HG03378 (cell line): ENCODE measurements around the gene BMPR1A.

Experiments used
- ATAC-seq: cut with Tn5 transposase; IDR thresholded peaks from one replicate; pipeline ENCODE4 v1.9.1; 2021; ENCODE audit warnings: mild to moderate bottlenecking, moderate library complexity; ENCODE audit not compliant: unreplicated experiment

Gene BMPR1A

GRCh38 chr10:86759073-86759672, 2.8 kb downstream of the BMPR1A start:
- no peak for ATAC-seq

DNA sequence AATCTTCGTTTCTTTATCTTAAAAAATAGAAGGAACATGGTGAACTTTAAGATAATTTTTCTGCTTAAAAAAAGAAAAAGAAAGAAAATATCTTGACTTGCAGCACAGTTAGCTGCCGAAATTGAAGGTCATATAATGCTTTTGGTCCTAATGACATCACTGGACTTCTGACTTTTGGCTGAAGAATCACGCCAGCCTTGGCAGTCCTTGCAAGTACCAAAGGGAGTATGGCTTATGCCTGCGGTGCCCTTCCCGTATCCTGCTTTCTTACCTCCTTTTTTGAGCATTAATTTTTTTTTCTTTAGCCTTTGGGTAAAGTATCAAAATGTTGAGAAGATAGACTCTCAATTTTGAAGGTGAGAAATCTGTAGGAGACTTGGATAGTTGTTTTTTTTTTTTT, 7.0 kb downstream of the BMPR1A start:
- ATAC-seq: no peak

DNA sequence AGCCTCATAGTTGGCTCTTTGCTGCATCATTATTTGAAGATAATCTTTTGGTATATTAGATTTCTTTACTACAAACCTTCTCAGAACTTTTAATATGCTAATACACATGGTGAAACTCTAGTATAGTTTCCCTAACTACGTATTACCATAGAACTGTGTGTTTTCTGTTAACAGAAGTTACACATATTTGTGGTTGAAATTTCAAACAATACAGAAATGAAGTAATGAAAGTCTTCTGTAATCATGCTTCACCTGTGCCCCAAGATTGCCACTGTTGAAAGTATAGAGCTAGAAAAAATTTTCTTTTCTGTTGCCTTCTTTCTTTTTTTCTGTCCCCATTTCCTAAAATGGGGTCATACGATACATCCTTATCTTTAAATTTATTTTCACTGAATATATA, 9.1 kb downstream of the BMPR1A start:
- ATAC-seq: no peak

DNA sequence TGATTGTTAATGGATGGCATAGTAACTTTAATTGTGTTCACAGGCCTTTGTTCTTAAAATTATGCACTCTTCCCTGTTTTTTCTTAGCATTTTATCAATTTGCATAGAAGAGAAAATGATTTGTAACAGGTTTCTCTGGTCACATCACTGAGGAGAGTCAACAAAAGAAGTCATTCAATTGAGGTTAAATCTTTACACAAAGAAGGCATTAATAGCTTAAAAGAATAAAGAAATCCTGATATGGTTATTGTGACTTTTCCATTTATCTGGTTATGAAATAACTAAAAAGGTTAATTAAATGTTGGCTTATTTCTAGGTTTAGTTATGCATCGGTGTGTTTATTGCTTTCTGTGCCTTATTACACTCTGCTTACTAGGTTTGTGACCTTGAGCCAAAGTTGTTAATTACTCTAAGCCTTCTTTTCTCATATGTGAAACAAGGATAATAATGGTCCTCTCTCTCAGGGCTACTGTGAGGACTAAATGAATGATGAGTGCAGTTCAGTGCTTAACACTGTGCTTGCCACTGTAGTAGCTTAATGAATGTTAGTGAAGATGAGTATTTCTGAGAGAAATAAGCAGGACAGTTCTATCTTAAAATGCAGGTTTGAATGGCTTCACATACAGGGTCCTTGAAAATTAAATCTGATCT, 12.1 kb downstream of the BMPR1A start:
- ATAC-seq: no peak

DNA sequence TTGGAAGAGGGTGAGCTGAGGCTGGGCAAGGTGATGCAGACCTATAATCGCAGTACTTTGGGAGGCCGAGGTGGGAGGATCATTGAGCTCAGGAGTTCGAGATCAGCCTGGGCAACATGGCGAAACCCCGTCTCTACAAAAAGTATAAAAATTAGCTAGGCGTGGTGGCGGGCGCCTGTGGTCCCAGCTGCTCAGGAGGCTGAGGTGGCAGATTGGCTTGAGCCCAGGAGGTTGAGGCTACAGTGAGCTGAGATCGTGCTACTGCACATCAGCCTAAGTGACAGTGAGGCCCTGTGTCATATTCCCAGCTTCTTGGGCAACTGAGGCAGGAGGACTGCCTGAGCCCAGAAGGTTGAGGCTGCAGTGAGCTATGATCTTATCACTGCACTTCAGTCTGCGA, 13.6 kb downstream of the BMPR1A start:
- ATAC-seq: no peak

- no peak for ATAC-seq
Observed at GRCh38 chr10:86770412-86770960, 14.1 kb downstream of the BMPR1A start.

- no peak for ATAC-seq
Observed at GRCh38 chr10:86773498-86773897, 17.1 kb downstream of the BMPR1A start.

DNA sequence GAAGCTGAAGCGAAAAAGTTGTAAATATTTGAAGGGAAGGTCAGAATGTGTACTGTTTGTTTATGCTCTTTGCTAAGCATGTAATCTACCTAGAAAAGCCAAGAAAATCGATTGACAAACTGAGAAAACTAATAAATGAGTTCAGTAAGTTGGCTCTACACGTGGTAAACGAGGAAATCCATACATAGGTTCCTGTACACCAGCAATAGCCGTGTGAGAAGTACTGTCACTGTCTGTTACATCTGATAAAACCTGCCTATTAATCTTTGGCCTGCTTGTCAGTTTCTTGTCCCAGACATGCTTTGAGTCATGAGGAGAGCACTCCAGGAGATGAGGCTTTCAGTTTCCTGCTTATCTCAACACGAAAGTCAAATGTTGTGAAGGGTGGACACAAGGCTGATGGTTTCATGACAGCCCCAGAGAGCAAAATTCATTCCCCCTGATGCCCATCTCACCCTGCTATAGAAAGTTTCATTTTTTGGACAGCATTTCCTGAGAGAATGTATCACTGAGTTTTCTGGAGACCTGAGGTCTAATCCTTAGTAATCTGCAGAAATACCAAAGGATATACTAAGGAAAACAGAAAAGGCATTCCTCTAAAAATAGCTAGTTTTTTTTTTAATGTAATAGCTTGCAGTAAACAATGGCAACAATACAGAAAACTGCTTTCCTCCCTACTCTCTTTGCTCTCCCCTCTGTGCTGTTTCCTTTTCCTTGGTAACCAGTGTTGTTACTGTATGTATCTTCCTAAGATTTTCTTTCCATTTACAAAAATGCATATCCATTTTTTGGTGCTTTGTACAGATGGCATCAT, 18.8 kb downstream of the BMPR1A start:
- peak; percentile 81 for ATAC-seq

DNA sequence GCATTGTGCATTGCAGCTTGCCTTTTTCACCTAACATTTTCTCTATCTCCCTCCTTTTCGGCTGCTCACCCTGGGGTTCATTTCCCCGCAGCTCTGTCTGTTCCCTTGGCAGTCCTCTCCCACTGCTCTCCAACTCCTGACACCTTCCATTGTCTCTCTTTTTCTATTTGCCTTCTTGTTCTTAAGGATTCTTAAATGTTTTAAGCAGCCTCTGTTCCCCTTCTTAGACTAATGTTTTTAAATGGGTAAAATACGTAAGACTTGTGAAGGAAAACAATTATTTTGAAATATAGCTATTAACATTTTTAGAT, 19.4 kb downstream of the BMPR1A start:
- ATAC-seq: no peak

DNA sequence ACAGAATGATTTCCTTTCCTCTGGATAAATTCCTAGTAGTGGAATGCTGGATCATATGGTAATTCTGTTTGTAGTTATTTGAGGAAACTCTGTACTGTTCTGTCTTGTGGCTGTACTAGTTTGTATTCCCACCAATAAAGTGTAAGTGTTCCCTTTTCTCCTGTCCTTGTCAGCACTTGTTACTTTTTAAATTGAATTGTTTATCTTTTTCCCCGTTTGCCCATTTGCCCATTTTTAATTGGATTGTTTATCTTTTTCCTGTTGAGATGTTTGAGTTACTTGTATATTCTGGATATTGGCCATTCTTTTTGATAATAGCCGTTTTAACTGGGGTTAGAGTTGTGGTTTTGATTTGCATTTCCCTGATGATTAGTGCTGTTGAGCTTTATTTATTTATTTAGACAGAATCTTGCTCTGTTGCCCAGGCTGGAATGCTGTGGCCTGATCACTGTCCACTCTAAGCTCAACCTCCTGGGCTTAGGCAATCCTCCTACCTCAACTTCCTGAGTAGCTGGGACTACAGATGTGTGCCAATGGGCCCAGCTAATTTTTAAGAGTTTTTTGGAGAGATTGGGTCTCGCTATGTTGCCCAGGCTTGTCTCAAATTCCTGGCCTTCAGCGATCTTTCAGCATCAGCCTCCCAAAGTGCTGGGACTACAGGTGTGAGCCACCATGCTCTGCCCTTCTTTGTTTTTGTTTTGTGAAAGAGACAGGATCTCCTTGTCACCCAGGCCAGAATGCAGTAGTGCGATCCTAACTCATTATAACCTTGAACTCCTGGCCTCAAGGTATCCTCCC, 23.0 kb downstream of the BMPR1A start:
- no peak for ATAC-seq

DNA sequence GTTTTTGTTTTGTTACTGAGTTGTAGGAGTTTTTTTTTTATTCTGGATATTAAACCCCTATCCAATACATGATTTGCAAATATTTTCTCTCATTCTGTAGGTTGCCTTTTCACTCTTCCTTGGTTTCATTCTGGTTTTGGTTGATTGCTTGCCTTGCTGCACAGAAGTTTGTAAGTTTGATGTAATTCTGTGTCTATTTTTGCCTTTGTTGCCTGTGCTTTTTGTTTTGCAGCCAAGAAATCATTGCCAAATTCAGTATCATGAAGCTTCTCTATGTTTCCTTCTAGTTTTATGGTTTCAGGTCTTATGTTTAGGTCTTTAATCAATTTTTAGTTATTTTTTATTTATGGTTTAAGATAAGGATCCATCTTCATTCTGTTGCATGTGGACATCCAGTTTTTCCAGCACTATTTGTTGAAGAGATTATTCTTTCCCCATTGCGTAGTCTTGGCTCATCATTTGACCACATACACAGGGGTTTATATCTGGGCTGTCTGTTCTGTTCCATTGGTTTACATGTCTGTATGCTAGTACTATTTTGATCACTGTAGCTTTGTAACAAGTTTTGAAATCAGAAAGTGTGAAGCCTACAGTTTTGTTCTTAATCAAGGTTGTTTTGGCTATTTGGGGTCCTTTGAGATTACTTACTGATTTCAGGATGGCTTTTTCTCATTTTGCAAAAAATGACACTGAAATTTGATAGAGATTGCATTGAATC, 26.4 kb downstream of the BMPR1A start:
- peak; percentile 89 for ATAC-seq

DNA sequence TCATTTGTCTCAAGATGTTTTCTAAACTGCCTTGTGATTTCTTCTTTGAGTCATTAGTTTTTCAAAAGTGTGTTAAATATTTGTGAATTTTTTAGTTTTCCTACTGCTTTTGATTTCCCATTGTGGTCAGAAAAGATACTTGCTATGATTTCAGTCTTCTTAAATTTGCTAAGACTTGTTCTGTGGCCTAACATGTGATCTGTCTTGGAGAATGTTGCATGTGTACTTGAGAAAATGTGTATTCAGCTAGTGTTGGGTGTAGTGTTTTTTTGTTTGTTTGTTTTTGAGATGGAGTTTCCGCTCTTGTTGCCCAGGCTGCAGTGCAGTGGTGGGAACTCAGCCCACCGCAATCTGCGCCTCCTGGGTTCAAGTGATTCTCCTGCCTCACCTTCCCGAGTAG, 28.6 kb downstream of the BMPR1A start:
- ATAC-seq: no peak

- no peak for ATAC-seq
Observed at GRCh38 chr10:86785968-86786367, 29.5 kb downstream of the BMPR1A start.

DNA sequence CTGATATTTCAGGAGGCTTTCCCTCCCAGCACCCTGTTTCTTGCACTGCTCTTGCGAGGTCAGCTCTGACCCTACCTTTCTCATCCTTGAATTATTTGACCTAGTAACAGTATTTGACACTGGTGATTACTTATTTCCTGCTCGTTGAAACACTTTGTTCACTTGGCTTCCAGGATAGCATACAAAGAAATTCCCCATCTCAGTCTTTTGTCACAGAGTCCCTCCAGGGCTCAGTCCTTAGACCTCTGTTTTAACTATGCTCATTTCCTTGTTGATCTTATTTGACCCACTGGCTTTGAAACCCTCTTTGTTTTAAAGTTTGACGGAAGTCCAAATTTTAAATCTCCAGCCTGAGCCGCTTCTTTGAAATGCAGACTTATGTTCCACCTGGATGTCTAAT, 29.9 kb downstream of the BMPR1A start:
- no peak for ATAC-seq

DNA sequence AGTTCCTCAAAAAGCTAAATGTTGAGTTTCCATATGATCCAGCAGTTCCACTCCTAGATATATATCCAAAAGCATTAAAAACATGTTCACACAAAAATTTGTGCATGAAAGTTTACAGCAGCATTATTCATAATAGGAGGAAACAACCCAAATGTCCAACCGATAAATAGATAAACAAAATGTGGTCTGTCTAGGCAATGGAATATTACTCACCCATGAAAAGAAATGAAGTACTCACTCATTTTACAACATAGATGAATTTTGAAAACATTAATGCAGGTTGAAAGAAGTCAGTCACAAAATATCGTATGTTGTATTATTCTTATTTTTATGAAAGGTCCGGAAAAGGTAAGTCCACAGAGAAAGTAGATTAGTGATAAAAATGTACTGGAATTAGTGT, 34.0 kb downstream of the BMPR1A start:
- no peak for ATAC-seq

DNA sequence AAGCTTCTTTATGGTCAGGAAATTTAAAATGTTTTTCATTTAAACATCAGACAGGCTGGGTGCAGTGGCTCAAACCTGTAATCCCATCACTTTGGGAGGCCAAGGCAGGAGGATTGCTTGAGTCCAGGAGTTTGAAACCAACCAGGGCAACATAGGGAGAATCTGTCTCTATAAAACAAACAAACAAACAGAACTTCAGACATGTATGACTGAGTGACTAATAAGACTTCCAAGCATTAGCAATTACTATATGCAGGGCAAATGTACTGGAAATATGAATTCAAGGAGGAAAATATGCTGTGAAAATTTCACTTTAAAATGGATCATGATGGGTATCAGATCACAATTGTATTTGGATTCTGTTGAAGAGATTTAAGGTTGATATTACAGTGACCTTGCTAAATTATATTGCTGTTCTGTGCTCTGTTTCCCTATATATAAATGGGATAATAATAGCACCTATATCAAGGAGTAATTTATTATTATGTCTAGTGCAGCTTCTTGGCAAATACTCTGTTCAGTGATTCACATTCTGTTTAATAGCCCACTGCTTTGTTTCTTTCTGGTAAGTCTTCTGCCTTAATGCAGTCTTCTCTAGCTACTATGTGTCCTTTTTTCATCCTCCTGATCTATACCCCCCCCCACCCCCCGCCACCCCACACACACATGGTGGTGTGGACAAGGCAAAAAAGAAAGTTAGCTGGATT, 36.2 kb downstream of the BMPR1A start:
- ATAC-seq: no peak

DNA sequence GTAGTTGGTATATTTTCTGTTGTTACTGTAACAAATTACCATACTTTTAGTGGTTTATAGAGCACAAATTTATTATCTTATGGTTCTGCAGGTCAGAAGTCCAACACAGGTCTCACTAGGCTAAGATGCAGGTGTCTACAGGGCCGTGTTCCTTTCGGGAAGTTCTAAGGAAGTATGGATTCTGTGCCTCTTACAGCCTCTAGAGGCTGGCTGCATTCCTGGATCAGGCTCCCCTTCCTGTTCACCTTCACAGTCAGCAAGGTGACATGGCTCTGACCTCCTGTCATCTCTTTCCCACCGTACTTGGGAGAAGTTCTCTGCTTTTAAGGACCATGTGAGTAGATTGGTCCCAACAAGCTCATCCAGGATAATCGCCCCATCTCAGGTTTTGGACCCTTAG, 37.3 kb downstream of the BMPR1A start:
- no peak for ATAC-seq

DNA sequence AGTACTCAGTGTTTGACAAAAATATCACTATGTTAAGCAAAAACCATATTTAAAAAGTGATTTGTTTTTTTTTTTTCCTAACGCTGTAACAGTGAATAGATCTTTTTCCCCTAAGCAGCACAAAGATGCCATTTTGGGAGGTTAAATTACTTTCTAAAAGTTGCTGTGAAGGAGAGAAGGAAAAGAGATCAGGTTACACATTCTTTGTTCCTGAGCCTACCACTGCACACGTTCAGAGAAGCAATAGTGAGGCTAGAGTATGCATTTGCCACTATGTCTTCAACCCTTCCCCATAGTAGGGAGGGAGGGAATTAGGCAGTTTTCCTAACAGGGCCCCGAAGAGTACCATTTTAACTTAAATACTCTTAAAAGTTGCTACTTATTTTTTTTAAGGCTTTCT, 38.9 kb downstream of the BMPR1A start:
- ATAC-seq: no peak

DNA sequence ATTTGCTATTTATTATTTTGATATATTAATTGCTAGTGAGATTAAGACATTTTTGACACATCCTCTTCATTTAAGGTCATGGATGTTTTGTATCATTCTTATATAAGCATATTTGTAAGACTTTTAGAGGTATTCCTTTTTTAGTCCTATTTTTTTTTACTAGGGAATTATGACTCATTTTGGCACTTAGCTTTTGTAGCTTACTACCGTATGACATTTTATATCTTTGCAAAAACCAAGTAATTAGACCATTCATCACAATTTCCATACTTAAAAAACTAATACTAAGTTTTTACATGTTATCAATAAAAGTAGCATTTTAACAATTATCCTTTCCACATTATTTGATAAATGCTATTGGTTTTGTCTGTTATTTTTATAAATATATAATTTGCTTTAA, 41.6 kb downstream of the BMPR1A start:
- ATAC-seq: no peak

DNA sequence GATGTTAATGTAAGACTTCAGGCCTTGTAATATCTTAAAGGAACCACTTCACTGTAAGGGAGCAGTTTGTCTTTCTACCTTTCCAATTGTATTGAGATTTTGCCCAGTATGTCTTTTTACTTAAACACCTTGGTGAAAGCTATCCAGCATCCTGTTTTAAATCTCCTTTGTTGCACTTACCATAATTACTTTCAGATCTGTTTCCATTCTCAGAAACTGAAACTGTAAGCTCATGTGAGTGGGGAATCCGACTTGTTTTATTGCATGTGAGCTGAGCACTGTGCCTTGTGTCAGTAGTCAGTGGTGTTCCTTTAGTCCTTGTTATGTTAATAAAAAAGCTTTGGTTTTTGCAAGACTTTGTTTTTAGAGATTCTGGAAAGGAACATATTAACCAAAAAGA, 42.2 kb downstream of the BMPR1A start:
- ATAC-seq: peak; percentile 79
